RWPE2 (cell line): ENCODE results near the gene ELAVL4.

Source experiments
- ATAC-seq: fragments of 200-7000 bp; cut with Tn5 transposase; 3 replicates; pipeline ENCODE4 v1.9.1; 2021; ENCODE audit warnings: low read depth
- DNase-seq: peaks from one replicate; pipeline ENCODE4 v3.0.0-alpha.2; 2020; ENCODE audit warnings: low spot score
- H3K27ac ChIP-seq: fragments of 450-650 bp; 2 replicates; pipeline ENCODE4 v1.5.1; 2017; ENCODE audit warnings: mild to moderate bottlenecking; ENCODE audit not compliant: poor library complexity, severe bottlenecking
- H3K27me3 ChIP-seq: fragments of 250-450 bp; sonication (Bioruptor Pico); 2 replicates; pipeline ENCODE4 v1.5.1; 2021; ENCODE audit warnings: mild to moderate bottlenecking, moderate library complexity; ENCODE audit not compliant: insufficient read depth, poor library complexity, severe bottlenecking
- H3K36me3 ChIP-seq: fragments of 250-450 bp; sonication (Bioruptor Pico); 2 replicates; pipeline ENCODE4 v1.5.1; 2020; ENCODE audit warnings: low read depth, mild to moderate bottlenecking, moderate library complexity
- H3K4me1 ChIP-seq: fragments of 250-450 bp; sonication (Bioruptor Pico); 2 replicates; pipeline ENCODE4 v1.5.1; 2021; ENCODE audit warnings: mild to moderate bottlenecking, moderate library complexity; ENCODE audit not compliant: insufficient read depth, poor library complexity, severe bottlenecking
- H3K4me3 ChIP-seq: fragments of 250-450 bp; sonication (Bioruptor Pico); 2 replicates; pipeline ENCODE4 v1.5.1; 2021; ENCODE audit warnings: mild to moderate bottlenecking, moderate library complexity; ENCODE audit not compliant: severe bottlenecking
- H3K9me3 ChIP-seq: fragments of 250-450 bp; sonication (Bioruptor Pico); 2 replicates; pipeline ENCODE4 v1.5.1; 2021; ENCODE audit warnings: mild to moderate bottlenecking, moderate library complexity; ENCODE audit not compliant: severe bottlenecking
- TF ChIP-seq, protein P1 (sequence below): fragments of 450-650 bp; IDR thresholded peaks from one replicate; pipeline ENCODE4 v1.5.1; 2017; ENCODE audit warnings: mild to moderate bottlenecking, moderate library complexity; ENCODE audit not compliant: poor library complexity, severe bottlenecking

Gene ELAVL4

DNA sequence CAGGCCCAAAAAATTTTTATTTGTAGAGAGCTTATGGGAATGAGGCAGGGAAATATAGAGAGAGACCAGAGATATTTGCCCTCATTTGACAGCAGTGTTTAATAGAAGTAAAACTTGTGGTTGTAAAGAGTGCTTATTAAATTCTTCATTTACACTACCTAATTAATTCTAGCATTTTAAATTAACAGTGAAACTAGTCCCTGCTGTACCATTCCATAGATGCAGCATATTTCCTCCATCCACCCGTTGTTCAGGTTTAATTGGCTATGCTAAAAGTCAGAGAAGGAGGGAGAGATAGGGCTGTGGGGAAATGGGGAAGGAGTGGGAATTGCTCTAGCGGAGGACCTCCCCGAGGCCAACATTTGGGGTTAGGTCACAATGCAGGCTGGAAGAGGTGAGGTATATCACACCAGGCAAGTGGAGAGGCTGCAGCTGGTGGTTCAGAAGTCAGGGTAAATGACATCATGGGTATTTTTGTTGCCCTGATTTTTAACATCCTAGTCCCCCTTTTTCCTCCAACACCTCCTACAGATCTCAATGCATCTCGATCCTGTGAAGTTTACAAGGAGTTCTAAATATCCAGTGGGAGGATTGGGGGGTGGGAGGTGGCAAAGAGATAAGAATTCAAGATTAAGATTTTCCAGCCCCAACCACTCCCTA, 38.6 kb downstream of the ELAVL4 start:
- no peak for ATAC-seq
- H3K27me3 ChIP-seq, result peaks cover 4% of the 10 kb centered on the region
- H3K4me3 ChIP-seq, result no peak overlapping the region
- no peak overlapping the region for H3K27ac ChIP-seq
- no peaks in the 10 kb centered on the region for H3K9me3 ChIP-seq
- no peaks in the 10 kb centered on the region for H3K4me1 ChIP-seq
- H3K36me3 ChIP-seq, result no peaks in the 10 kb centered on the region
- TF ChIP-seq, protein P1, sequence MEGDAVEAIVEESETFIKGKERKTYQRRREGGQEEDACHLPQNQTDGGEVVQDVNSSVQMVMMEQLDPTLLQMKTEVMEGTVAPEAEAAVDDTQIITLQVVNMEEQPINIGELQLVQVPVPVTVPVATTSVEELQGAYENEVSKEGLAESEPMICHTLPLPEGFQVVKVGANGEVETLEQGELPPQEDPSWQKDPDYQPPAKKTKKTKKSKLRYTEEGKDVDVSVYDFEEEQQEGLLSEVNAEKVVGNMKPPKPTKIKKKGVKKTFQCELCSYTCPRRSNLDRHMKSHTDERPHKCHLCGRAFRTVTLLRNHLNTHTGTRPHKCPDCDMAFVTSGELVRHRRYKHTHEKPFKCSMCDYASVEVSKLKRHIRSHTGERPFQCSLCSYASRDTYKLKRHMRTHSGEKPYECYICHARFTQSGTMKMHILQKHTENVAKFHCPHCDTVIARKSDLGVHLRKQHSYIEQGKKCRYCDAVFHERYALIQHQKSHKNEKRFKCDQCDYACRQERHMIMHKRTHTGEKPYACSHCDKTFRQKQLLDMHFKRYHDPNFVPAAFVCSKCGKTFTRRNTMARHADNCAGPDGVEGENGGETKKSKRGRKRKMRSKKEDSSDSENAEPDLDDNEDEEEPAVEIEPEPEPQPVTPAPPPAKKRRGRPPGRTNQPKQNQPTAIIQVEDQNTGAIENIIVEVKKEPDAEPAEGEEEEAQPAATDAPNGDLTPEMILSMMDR, result no peak
- DNase-seq, result no peak

DNA sequence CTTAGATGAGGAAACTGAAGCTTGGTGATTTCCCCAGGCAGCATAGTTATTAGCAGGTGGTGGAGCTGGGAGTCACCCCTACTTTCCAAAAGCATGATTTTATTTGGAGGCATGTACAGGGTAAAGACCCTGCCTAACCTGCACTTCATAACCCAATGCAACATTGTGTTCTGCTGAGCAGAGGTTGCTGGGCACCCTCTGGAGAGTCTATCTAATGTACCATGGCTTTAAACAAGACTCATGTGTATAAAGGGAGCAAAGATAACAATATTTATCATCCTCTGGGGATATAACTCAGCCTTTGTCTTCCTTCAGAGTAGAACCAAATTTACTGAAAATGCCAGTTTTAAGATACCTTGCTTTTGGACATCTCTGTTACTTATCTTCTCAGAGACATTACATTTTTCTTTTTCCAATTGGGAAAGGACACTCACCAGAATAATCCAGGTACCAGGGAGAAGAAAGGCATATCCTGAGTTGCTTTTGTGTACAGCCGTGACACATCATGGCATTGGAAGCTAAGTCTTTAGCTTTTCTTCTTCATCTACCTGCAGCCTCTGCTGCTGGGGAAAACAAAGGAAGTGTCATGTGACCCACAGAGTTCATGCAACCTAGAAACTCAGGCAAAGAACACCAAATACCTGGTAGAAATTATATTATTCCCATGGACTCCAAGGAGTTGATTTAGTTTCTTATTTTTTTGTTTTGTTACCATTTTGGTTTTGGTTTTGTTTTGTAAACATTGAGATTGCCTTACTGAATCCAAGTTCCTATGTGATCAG, 39.6 kb downstream of the ELAVL4 start:
- no peak for DNase-seq
- TF ChIP-seq, protein P1, result no peak

DNA sequence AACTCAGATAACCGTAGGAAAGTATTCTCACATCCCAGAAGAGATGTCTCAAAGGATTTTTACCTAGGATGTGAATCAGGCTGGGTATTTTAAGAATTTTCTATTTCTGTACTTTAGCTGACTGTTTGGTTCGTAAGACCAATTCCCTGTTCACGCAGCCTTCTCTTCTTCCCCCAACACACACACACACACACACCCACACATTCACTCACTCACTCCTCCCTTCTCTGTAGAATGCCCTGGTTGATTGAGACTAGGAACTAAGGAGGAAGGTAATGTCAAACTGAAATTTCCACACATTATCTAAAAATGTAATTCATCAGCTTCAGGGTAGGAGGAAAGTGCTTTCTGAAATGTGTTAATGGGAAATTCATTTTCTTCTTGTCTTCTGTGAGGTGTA, 43.5 kb downstream of the ELAVL4 start:
- ATAC-seq (no peak), DNase-seq (no peak)
- TF ChIP-seq, protein P1, result no peak
- H3K9me3 ChIP-seq, result no peaks in the 10 kb centered on the region
- H3K27ac ChIP-seq, result no peak overlapping the region
- H3K27me3 ChIP-seq, result no peaks in the 10 kb centered on the region
- H3K36me3 ChIP-seq, result no peaks in the 10 kb centered on the region
- no peak overlapping the region for H3K4me3 ChIP-seq
- H3K4me1 ChIP-seq, result no peaks in the 10 kb centered on the region

More for the DNA sequence above, 39.6 kb downstream of the ELAVL4 start:
- Histone ChIP-seq H3K9me3 (no peaks in the 10 kb centered on the region), H3K36me3 (no peaks in the 10 kb centered on the region), H3K4me3 (no peak overlapping the region), H3K27me3 (peaks cover 4% of the 10 kb centered on the region), H3K4me1 (no peaks in the 10 kb centered on the region), H3K27ac (no peak overlapping the region)
- ATAC-seq, result no peak

DNA sequence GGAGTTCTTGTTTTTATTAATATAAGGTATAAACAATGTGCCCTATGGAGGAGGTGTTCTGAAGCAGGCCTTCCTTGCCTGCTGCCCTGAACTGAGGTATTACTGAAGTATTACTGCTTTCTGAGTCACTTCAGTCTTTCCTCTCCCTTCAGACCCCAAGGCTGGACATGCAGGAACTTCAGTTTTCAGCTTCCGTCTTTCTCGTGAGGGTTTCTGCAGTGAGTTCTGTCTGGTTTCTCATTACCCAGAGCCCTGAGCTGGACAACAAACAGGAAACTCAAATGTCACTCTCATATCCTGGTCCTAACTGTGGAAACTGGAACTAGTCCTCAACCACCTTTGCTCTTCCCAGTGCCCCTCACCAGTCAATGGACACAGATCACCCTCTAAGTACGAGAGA, 46.8 kb downstream of the ELAVL4 start:
- H3K9me3 ChIP-seq, result no peaks in the 10 kb centered on the region
- DNase-seq (no peak), ATAC-seq (no peak)
- H3K4me3 ChIP-seq, result no peak overlapping the region
- H3K27ac ChIP-seq, result no peak overlapping the region
- no peaks in the 10 kb centered on the region for H3K36me3 ChIP-seq
- H3K4me1 ChIP-seq, result no peaks in the 10 kb centered on the region
- TF ChIP-seq, protein P1, result no peak
- H3K27me3 ChIP-seq, result no peaks in the 10 kb centered on the region
